T-helper 22 cell (primary cell): ENCODE measurements around the gene WDR86.
A peak's percentile ranks its signal among the peaks of the same experiment; 100 is the strongest.

ENCODE experiments used
- DNase-seq: peaks from one replicate; pipeline ENCODE4 v3.0.0-alpha.2; 2020; ENCODE audit warnings: low read depth

Gene WDR86

GRCh38 chr7:151409667-151410404, at the start of gene WDR86:
WDR86 (minus strand) TSS chr7:151410038; CDS start chr7:151409589, 449 bp downstream.
- no peak for DNase-seq

- no peak for DNase-seq
Observed at GRCh38 chr7:151457534-151457933, 47.7 kb upstream of the WDR86 start.

- no peak for DNase-seq
Observed at GRCh38 chr7:151456782-151457181, 46.9 kb upstream of the WDR86 start.

- DNase-seq = no peak
Observed at GRCh38 chr7:151456276-151456675, 46.4 kb upstream of the WDR86 start.

- DNase-seq = no peak
Observed at GRCh38 chr7:151455690-151456089, 45.9 kb upstream of the WDR86 start.

- no peak for DNase-seq
Observed at GRCh38 chr7:151454932-151455530, 45.2 kb upstream of the WDR86 start.

- no peak for DNase-seq
Observed at GRCh38 chr7:151454305-151454704, 44.5 kb upstream of the WDR86 start.

- DNase-seq = no peak
Observed at GRCh38 chr7:151453326-151453791, 43.5 kb upstream of the WDR86 start.

GRCh38 chr7:151452680-151453325, 43.0 kb upstream of the WDR86 start:
- DNase-seq = no peak

- no peak for DNase-seq
Observed at GRCh38 chr7:151451626-151452571, 42.1 kb upstream of the WDR86 start.

GRCh38 chr7:151451156-151451555, 41.3 kb upstream of the WDR86 start:
- DNase-seq = no peak

- no peak for DNase-seq
Observed at GRCh38 chr7:151449990-151450389, 40.2 kb upstream of the WDR86 start.

- DNase-seq = peak; percentile 54
Observed at GRCh38 chr7:151448261-151449252, 38.7 kb upstream of the WDR86 start.

GRCh38 chr7:151447901-151448260, 38.0 kb upstream of the WDR86 start:
- no peak for DNase-seq

- no peak for DNase-seq
Observed at GRCh38 chr7:151447312-151447711, 37.5 kb upstream of the WDR86 start.

GRCh38 chr7:151446412-151446811, 36.6 kb upstream of the WDR86 start:
- no peak for DNase-seq

GRCh38 chr7:151444632-151445031, 34.8 kb upstream of the WDR86 start:
- no peak for DNase-seq

- DNase-seq = no peak
Observed at GRCh38 chr7:151442776-151443496, 33.1 kb upstream of the WDR86 start.

- DNase-seq = no peak
Observed at GRCh38 chr7:151440799-151441445, 31.1 kb upstream of the WDR86 start.
